Measurements from ENCODE around the gene ARID5B. TPM values are rescaled to one million over a fixed set of nuclear protein-coding genes. Genes with fewer than 3 reads are reported as not detected.

Gene ARID5B
- total RNA-seq, 1 donor from 2014 or later, result 81.9 TPM

GRCh38 chr10:62029401-62029800 lies 127.9 kb downstream of the ARID5B start:
- DNase-seq (ENCODE audit: low spot score), result no peak

DNA sequence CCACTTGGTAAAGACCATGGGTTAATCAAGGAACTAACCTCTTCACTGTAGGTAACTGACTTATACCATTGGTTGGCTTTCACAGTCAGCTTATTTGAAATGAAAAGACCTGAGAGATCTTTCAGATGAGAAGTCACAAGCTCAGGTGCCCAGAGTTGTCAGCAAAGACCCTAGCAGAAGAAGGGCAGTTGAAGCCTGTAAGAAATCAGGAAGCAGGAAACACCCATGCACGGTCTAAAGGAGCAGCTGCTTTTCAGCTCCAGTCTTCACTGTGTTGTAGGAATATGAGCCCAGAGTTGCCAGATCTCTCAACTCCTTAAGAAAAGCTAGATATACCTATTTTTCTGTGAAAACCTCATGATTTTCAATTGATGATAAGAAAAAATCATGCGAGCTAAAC lies 130.0 kb downstream of the ARID5B start:
- DNase-seq (ENCODE audit: low spot score), result no peak

DNA sequence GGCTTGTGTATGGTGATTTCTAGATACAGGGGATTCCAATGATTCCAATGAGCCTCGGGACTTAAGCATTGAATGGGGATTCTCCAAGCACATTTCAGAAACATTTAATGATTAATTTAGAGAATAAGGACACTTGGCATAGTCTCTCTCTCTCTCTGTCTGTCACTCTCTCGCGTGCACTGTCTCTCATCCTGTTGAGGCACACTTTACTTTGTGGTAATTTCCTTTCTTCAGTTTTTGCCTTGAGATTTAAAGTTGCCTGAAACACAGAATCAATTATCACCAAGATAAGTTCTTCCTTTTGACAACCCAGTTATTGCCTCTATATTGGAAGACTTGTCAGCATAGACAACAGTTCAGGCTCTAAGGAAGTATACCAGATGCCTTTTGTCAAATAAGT lies 131.6 kb downstream of the ARID5B start:
- DNase-seq (ENCODE audit: low spot score), result no peak

- no peak for DNase-seq (ENCODE audit: low spot score)
Observed at GRCh38 chr10:62034096-62034640, 132.7 kb downstream of the ARID5B start.

DNA sequence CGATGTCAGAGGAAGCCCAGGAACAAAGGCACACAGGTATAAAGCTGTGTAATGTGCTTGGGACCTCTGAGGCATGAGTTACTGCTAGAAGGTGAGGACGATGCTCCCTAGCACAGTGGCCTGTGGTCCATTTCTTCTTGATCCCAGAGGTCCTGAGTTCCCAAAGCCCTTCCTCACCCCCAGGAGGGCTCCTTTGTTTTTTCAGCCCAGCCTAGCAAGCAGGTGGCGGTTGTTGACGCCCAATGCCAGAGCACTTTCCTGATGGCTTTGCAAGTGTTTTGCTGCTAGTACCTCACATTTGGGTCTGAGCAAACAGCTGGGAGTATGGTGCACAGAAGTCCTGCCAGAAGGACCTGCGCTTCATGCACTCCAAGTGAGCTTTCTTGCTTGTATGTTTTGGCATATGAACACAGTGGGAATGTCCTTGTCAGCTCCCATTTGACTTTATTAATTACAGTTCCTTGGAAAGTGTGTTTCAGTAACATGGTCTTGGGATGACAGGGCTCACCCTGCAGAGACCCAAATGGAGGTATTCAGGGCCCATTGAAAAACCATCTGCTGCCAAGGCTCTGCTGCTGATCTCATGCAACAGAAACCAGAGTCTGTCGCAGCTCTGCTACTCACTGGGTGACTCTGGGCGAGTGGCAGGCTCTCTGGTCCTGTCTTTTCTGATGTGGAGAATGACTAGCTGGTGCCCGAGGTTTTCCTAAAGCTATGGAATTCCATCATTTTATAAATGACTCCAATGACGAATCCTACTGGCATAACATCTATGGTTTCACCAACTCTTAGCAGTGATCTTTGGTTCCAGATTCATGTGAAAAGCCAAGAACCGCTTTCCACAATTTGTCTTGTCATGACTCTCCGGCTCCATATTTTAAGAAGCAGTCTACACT lies 134.9 kb downstream of the ARID5B start:
- no peak for DNase-seq (ENCODE audit: low spot score)

- no peak for DNase-seq (ENCODE audit: low spot score)
Observed at GRCh38 chr10:62037166-62037831, 135.8 kb downstream of the ARID5B start.

- DNase-seq (ENCODE audit: low spot score), result no peak
Observed at GRCh38 chr10:62037890-62038608, 136.6 kb downstream of the ARID5B start.

GRCh38 chr10:62038609-62039190 lies 137.2 kb downstream of the ARID5B start:
- peak; percentile 83 for DNase-seq (ENCODE audit: low spot score)

GRCh38 chr10:62039954-62040353 lies 138.5 kb downstream of the ARID5B start:
- DNase-seq (ENCODE audit: low spot score), result no peak

DNA sequence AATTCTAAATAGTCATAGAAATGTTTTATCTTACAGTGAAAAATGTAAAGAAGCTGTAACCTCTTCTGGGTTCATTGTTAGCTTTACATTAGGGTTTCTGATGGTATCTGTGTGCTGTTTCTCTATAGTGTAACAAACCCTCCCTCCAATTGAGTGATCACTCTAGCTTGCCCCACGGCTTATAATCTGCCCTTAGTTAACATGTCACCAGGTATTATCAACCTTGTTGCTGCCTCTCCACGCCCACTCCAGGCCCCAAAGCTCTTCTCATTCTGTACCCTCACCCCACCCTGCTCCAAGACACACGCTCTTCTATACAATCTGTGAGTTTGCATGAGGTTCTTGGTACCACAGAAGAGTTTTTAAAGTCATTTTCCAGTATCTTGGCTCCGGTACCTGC lies 139.4 kb downstream of the ARID5B start:
- DNase-seq (ENCODE audit: low spot score), result no peak

GRCh38 chr10:62043421-62044021 lies 142.0 kb downstream of the ARID5B start:
- DNase-seq (ENCODE audit: low spot score), result no peak

- no peak for DNase-seq (ENCODE audit: low spot score)
Observed at GRCh38 chr10:62044566-62044965, 143.1 kb downstream of the ARID5B start.

- peak; percentile 97 for DNase-seq (ENCODE audit: low spot score)
Observed at GRCh38 chr10:62045765-62046521, 144.4 kb downstream of the ARID5B start.

GRCh38 chr10:62046522-62047227 lies 145.2 kb downstream of the ARID5B start:
- DNase-seq (ENCODE audit: low spot score), result peak; percentile 91

DNA sequence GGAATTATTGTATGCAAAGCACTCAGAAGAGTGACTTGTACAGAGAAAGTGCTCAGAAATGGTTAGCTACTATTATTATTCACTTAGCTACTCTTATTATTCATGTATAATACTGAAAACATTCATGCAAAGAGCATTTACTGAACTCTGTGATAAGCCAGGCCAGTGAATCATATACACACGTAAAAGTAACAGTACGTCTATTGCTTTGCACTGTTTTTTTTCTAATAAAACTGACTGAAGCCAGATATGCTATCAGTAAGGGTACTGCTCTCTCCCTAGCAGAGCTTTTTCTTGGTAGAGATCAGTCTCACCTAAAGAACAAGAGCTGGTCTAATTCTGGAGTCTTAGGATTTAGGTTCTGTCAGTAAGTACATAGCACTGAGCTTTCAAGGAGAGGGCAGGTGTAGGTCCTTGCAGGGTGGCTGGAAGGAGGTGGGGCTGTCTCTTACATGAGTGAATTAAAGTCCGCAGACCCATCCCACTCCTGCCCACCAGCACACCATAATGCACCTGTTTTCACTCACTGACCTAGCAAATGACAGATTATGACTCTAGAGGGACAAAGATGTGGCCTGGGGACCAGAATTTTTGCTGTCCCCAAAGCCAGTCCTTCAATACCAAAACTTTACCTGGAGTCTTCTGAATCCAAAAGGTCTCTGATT lies 145.9 kb downstream of the ARID5B start:
- peak; percentile 89 for DNase-seq (ENCODE audit: low spot score)

- DNase-seq (ENCODE audit: low spot score), result peak; percentile 51
Observed at GRCh38 chr10:62047960-62048383, 146.5 kb downstream of the ARID5B start.

DNA sequence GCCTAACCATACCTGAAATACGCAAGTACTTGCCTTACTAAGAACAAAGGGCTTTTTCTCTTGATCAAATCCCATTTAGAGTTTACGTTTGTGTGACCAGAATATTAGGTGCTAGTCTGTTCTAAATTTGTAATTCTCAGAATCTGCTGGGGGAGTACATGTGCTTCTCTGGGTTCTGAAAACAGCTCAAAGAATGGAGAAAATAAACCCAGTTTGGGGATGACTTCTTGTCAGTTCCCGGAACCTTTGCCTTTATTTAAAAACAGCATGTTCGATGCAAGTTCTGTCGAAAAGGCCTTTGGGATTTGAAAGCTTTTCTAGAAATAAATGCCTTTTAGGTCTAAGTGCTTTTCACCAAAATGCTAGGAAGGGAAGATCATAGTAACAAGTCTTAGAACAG lies 147.0 kb downstream of the ARID5B start:
- no peak for DNase-seq (ENCODE audit: low spot score)

DNA sequence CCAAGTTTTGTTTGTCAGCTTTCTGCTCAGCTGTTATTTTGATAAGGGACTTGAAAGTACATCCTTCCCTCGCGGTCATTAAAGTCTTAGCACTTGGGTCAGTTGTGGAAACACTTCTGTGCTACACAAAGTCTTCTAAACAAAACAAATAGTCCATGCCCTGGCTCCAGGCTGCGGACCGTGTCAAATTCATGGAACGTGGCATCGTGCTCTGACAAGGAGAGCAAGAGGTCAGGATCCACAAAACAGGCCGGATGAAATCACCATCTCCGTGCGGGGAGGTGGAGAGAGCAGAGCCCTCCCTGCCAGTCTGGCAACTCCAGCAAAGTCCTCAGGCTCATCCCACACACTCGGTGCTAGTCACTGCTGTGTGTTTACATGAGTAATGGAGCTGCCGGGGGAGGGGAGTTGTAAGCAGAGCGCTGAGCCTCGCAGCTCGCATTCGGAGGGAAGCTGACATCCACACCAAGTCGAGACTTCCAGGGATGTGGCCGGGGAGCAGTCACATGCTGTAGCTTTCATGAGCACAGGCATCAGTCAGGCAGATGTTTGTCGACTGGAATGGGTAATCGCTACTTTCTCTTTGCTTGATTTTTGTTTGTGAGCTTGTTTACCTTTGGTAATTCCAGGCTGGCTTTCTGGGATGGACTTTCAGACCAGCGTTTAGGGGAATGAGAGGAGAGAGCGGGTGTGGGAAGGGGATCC lies 147.6 kb downstream of the ARID5B start:
- peak; percentile 94 for DNase-seq (ENCODE audit: low spot score)
